SU-DHL-6 (cell line): ENCODE measurements around the gene LINGO4.

Source experiments
- EZH2phosphoT487 ChIP-seq: fragments of 200-600 bp; sonication (generic), shearing (Covaris generic); conservative IDR thresholded peaks from 2 replicates; pipeline ENCODE4 v1.6.1; 2018; ENCODE audit warnings: mild to moderate bottlenecking, antibody characterized with exemption, low read length, moderate library complexity, mixed read lengths
- TF ChIP-seq, protein P1 (sequence below): fragments of 200-600 bp; sonication (generic); IDR thresholded peaks from one replicate; pipeline ENCODE4 v1.5.1; 2017; ENCODE audit warnings: antibody characterized with exemption, mild to moderate bottlenecking, low read length, moderate library complexity; ENCODE audit not compliant: insufficient read depth, poor library complexity, severe bottlenecking

DNA sequence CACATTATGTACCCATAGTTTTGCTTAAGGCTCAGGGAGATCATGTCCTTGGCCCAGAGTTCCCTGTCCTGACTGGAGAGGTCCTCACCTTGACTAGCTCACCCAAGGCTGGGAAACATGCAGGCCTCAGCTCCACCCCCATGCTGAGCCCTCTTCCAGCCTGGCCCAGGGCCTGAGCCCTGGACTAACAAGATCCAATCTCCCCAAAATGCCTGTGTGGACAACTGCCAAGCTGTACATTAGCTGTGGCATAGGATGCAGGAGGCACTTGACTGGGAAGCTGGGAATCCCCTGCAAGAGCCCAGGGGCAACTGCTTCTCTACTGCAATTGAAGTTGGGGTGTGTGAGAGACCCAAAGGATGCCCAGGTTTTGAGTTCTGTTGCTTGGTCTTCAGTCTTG is 2.1 kb downstream of the LINGO4 start:
- TF ChIP-seq, protein P1, sequence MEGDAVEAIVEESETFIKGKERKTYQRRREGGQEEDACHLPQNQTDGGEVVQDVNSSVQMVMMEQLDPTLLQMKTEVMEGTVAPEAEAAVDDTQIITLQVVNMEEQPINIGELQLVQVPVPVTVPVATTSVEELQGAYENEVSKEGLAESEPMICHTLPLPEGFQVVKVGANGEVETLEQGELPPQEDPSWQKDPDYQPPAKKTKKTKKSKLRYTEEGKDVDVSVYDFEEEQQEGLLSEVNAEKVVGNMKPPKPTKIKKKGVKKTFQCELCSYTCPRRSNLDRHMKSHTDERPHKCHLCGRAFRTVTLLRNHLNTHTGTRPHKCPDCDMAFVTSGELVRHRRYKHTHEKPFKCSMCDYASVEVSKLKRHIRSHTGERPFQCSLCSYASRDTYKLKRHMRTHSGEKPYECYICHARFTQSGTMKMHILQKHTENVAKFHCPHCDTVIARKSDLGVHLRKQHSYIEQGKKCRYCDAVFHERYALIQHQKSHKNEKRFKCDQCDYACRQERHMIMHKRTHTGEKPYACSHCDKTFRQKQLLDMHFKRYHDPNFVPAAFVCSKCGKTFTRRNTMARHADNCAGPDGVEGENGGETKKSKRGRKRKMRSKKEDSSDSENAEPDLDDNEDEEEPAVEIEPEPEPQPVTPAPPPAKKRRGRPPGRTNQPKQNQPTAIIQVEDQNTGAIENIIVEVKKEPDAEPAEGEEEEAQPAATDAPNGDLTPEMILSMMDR: no peak
- TF ChIP-seq EZH2phosphoT487: no peak
